Measurements from ENCODE around the gene TMED5. TPM values are rescaled to one million over a fixed set of nuclear protein-coding genes. Genes with fewer than 3 reads are reported as not detected.

Gene TMED5
- total RNA-seq, 2 experiments from 2014 or later: 42.3 to 43.2 TPM

- H3K36me3 ChIP-seq (ENCODE audit: insufficient read depth, low read length): peaks cover 16% of the 10 kb centered on the region
- peaks cover 23% of the 10 kb centered on the region for H3K36me3 Mint-ChIP-seq (ENCODE audit: low read depth)
- no peaks in the 10 kb centered on the region for H3K9me3 ChIP-seq (ENCODE audit: control insufficient read depth in 1 of 2, insufficient read depth in 1 of 2, low read length in 2 of 2)
- DNase-seq (no peak), ATAC-seq (ENCODE audit: poor library complexity) (no peak)
- no peak for TF ChIP-seq CTCF (IDR thresholded peaks at IDR 0.05)
- no peaks in the 10 kb centered on the region for H3K9me3 Mint-ChIP-seq
- no peak overlapping the region for H3K4me3 ChIP-seq (ENCODE audit: low read length)
- ChIA-PET CTCF (interaction anchor here (0.8 kb wide), 1 partner anchor 15 kb away, joined by 3 read pairs; no protein-coding TSS in a partner anchor), POLR2A (no interaction called here)
- H3K4me1 ChIP-seq (ENCODE audit: insufficient read depth, low read length): no peaks in the 10 kb centered on the region
- intact Hi-C loops (cut with DNase I, micrococcal nuclease): no loop called here
- no peak overlapping the region for H3K4me3 Mint-ChIP-seq
- H3K27me3 Mint-ChIP-seq: no peaks in the 10 kb centered on the region
- no peak overlapping the region for H3K27ac ChIP-seq (ENCODE audit: low read depth in 1 of 2, low read length in 2 of 2)
- no peaks in the 10 kb centered on the region for H3K27me3 ChIP-seq (ENCODE audit: control insufficient read depth in 1 of 2, insufficient read depth in 2 of 2, low read length in 2 of 2)
- no peaks in the 10 kb centered on the region for H3K4me1 Mint-ChIP-seq (ENCODE audit: low read depth)
- no peak overlapping the region for H3K27ac Mint-ChIP-seq
Measured at GRCh38 chr1:93206567-93206954, 26.3 kb upstream of the TMED5 start.

GRCh38 chr1:93205892-93206566, 25.8 kb upstream of the TMED5 start:
- POLR2A ChIA-PET: no interaction called here
- Mint-ChIP-seq H3K27me3 (no peaks in the 10 kb centered on the region), H3K4me3 (no peak overlapping the region), H3K4me1 (ENCODE audit: low read depth) (no peaks in the 10 kb centered on the region), H3K36me3 (ENCODE audit: low read depth) (peaks cover 23% of the 10 kb centered on the region), H3K9me3 (no peaks in the 10 kb centered on the region), H3K27ac (no peak overlapping the region)
- Histone ChIP-seq H3K27me3 (ENCODE audit: control insufficient read depth in 1 of 2, insufficient read depth in 2 of 2, low read length in 2 of 2) (no peaks in the 10 kb centered on the region), H3K4me3 (ENCODE audit: low read length) (no peak overlapping the region), H3K36me3 (ENCODE audit: insufficient read depth, low read length) (peaks cover 16% of the 10 kb centered on the region), H3K27ac (ENCODE audit: low read depth in 1 of 2, low read length in 2 of 2) (no peak overlapping the region), H3K9me3 (ENCODE audit: control insufficient read depth in 1 of 2, insufficient read depth in 1 of 2, low read length in 2 of 2) (no peaks in the 10 kb centered on the region), H3K4me1 (ENCODE audit: insufficient read depth, low read length) (no peaks in the 10 kb centered on the region)
- no peak for DNase-seq
- no peak for TF ChIP-seq CTCF (IDR thresholded peaks at IDR 0.05)
- intact Hi-C loops (cut with DNase I, micrococcal nuclease): no loop called here
- CTCF ChIA-PET: no interaction called here
- no peak for ATAC-seq (ENCODE audit: poor library complexity)

GRCh38 chr1:93200714-93201113, 20.5 kb upstream of the TMED5 start:
- H3K4me3 Mint-ChIP-seq: no peak overlapping the region
- H3K4me1 ChIP-seq (ENCODE audit: insufficient read depth, low read length): no peaks in the 10 kb centered on the region

More at GRCh38 chr1:93200714-93201113, 20.5 kb upstream of the TMED5 start:
- CTCF ChIA-PET: no interaction called here
- no peak for DNase-seq
- Histone ChIP-seq H3K4me3 (ENCODE audit: low read length) (no peak overlapping the region), H3K27ac (ENCODE audit: low read depth in 1 of 2, low read length in 2 of 2) (no peak overlapping the region), H3K27me3 (ENCODE audit: control insufficient read depth in 1 of 2, insufficient read depth in 2 of 2, low read length in 2 of 2) (no peaks in the 10 kb centered on the region), H3K9me3 (ENCODE audit: control insufficient read depth in 1 of 2, insufficient read depth in 1 of 2, low read length in 2 of 2) (no peaks in the 10 kb centered on the region), H3K36me3 (ENCODE audit: insufficient read depth, low read length) (peaks cover 8% of the 10 kb centered on the region)
- H3K27me3 Mint-ChIP-seq: no peaks in the 10 kb centered on the region
- no peaks in the 10 kb centered on the region for H3K9me3 Mint-ChIP-seq
- no peak overlapping the region for H3K27ac Mint-ChIP-seq
- no peaks in the 10 kb centered on the region for H3K4me1 Mint-ChIP-seq (ENCODE audit: low read depth)
- peaks cover 30% of the 10 kb centered on the region for H3K36me3 Mint-ChIP-seq (ENCODE audit: low read depth)
- no peak for ATAC-seq (ENCODE audit: poor library complexity)
- no peak for TF ChIP-seq CTCF (IDR thresholded peaks at IDR 0.05)
- POLR2A ChIA-PET: no interaction called here
- intact Hi-C loops (cut with DNase I, micrococcal nuclease): no loop called here

Data from CD4-positive, alpha-beta T cell (primary cell).